Right kidney (tissue), 9 donors: ENCODE data around the gene SLC26A4.
"Not testable (repeated sequence)": the region's sequence is repeated elsewhere in the genome, so short reads cannot be mapped to it uniquely, and the experiment has no call there.

Source experiments
- DNase-seq: peaks from one replicate; pipeline ENCODE4 v3.0.0-alpha.2; 2016
- long read RNA-seq, 8 donors: transcript quantifications; one replicate each; lab custom pipeline, GENCODE V29; 2026

SLC26A4 gene
- long read RNA-seq, donor 1 = 0 reads
- long read RNA-seq, donor 2 = 0 reads
- long read RNA-seq, donor 3 = 0 reads
- long read RNA-seq, donor 4 = 0 reads
- long read RNA-seq, donor 5 = 0 reads
- long read RNA-seq, donor 6 = 0 reads
- long read RNA-seq, donor 7 = 0 reads
- long read RNA-seq, donor 8 = 0 reads

- no peak for DNase-seq
Observed at GRCh38 chr7:107660381-107661080, at the start of gene SLC26A4. Gene SLC26A4, plus strand, starts transcription at chr7:107660828. Its CDS starts 814 bp downstream, at chr7:107661642.

- no peak for DNase-seq
Observed at GRCh38 chr7:107613439-107613838, 47.2 kb upstream of the SLC26A4 start.

- no peak for DNase-seq
Observed at GRCh38 chr7:107613948-107614347, 46.7 kb upstream of the SLC26A4 start.

- no peak for DNase-seq
Observed at GRCh38 chr7:107614425-107614824, 46.2 kb upstream of the SLC26A4 start.

GRCh38 chr7:107615910-107616680 is 44.5 kb upstream of the SLC26A4 start:
- DNase-seq = no peak

DNA sequence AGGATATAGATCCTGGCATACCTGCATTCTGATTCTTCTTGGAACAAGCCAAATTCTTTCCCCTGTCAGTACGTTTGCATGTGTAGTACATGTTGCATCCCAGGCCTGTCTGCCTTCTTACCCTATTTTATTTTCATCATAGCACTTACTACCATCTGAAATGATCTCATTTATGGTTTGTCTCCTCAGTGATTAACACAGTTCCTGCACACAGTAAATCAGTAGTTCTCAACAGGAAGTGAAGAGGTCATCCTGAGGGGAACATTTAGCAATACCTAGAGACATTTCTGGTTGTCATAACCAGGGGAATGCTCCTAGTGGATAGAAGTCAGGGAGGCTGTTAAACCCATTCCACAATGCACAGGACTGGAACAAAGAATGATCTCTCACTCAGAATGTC is 38.2 kb upstream of the SLC26A4 start:
- DNase-seq = no peak

DNA sequence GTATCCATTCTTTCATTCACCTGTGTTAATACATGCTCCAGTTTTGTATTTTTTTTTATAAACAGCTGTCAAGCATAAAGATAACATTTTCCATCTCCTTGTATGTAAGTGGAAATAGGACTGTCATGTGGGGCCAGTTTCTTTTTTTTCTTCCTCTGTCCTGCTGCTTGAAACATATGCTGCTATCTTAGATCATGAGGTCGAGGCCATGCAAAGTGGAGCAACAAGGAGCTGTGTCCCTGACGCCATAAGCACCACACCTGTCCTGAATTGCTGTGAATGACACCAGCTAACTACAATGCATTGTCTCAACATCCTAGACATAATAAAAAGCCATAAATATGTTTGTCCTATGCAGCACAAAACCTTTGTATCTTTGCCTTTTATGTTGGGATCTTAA is 37.7 kb upstream of the SLC26A4 start:
- no peak for DNase-seq

GRCh38 chr7:107627002-107627401 is 33.6 kb upstream of the SLC26A4 start:
- no peak for DNase-seq

DNA sequence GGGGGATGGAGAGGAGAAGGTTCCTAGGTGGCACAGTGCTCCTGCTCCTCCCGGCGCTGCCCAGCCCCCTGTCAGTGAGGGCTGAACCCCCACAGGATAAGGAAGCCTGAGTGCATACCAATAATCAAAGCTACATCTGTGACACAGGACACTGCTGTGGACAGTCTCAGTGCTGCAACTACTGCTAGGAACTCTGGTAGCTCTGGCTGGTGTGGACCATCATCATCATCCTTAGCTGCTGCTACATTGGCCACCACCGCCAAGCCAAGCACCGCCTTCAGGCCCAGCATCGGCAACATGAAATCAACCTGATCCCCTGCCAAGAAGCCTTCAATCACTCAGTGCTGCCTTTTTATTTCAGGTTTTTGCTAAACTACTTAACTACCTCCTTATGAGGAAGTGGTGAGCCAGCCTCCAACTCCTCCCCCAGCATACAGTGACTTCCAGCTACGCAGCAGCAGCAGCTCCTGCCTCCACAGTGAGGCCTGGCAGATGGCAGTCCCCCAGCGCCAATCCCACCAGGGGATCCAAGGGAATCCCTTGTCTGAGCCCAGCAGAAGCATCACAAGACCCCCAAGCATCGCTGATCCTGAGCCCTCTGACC is 32.1 kb upstream of the SLC26A4 start:
- DNase-seq = no peak

DNA sequence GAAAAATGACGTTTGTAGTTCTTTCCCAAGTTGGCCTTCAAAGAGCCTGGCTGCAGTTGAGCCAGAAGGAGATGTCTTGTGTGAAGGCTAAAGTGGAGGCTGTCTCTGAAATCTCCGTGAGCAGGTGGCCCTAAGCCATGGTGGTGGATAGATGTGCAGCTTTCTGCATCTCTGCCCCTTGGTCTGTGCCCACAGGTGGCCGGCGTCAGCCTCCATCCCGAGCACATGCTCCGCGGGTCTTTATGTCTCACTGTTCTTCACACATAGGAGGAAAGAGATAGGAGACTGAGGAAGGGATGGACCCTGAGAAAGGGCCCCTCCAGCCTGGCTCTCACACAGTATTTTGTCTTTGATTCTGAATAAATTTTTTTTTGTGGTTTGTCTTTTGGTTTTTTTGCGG is 30.3 kb upstream of the SLC26A4 start:
- no peak for DNase-seq

- DNase-seq = no peak
Observed at GRCh38 chr7:107631588-107632491, 28.8 kb upstream of the SLC26A4 start.

GRCh38 chr7:107632492-107632865 is 28.1 kb upstream of the SLC26A4 start:
- DNase-seq = no peak

GRCh38 chr7:107638594-107638993 is 22.0 kb upstream of the SLC26A4 start:
- DNase-seq = no peak

- DNase-seq = not testable (repeated sequence)
Observed at GRCh38 chr7:107639070-107639469, 21.6 kb upstream of the SLC26A4 start.

GRCh38 chr7:107641676-107642075 is 19.0 kb upstream of the SLC26A4 start:
- DNase-seq = no peak

GRCh38 chr7:107642501-107642900 is 18.1 kb upstream of the SLC26A4 start:
- DNase-seq = no peak

DNA sequence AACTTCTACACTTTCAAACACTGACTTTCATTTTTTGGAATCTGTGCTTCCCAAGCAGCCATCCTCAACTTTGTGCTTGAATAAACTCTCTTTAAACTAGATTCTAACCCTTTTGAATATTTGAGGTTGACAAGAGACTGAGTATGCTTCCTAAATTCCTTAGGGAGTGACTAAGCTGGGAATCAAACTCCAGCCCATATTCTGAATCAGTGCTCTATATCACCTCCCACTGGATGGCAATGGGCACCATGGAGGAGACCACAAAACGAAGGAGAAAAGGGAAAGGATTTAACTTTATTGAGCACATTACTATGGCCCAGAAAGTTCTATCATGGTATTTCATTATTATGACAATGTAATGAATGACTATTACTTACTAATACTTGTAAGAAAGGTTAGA is 17.2 kb upstream of the SLC26A4 start:
- no peak for DNase-seq

DNA sequence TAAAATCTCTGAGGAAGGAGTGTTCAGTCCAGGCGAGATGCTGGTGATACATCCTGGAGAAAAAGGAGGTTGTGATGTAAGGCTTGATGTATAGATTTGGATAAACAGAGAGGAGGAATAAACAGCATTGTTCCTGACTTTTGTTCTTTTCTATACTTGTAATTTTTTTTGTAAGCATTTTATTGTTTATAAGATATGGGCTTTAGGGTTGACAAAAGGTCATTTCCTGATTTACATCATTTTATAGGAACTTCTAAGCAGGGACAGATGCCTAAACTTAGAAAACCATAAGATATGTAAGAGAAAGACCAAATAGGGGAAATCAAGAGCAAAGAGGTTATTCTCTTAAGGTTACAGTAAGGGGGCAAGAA is 16.7 kb upstream of the SLC26A4 start:
- no peak for DNase-seq

- no peak for DNase-seq
Observed at GRCh38 chr7:107644309-107644974, 16.2 kb upstream of the SLC26A4 start.

GRCh38 chr7:107652642-107653041 is 8.0 kb upstream of the SLC26A4 start:
- DNase-seq = no peak

- DNase-seq = no peak
Observed at GRCh38 chr7:107658467-107658866, 2.2 kb upstream of the SLC26A4 start.

DNA sequence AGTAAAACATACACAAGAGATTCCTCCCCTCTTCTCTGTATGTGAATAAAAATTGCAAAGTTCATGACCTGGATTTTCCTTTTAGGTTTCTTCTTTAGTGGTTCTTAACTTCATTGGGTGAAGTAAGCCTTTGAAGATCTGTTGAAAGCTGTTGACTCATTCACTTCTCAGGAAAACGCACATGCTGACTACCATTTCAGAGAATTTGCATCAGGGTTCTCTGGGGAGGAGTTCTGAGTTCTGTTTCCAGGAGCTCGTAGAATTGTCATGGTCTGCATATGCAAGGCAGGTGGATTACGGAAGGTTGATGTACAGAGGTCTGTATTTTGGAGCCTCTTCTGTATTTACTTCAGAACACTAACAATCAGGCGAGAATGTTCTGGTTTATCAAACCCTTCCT is 962 bp upstream of the SLC26A4 start:
- DNase-seq = no peak
